Hematopoietic multipotent progenitor cell treated with erythropoietin and hydrocortisone succinate and interleukin-3 and kit ligand, for 8 days (in vitro differentiated cells): ENCODE data around the gene MXI1.

Experiments used
- DNase-seq: peaks from one replicate; pipeline ENCODE4 v3.0.0-alpha.2; 2015

The MXI1 gene

GRCh38 chr10:110207011-110207804 lies at the start of gene MXI1:
Gene MXI1, plus strand, starts transcription at chr10:110207605. Its CDS starts 204 bp downstream, at chr10:110207809.
- DNase-seq: peak; percentile 86

- DNase-seq: no peak
Observed at GRCh38 chr10:110158051-110159005, 49.1 kb upstream of the MXI1 start.

GRCh38 chr10:110160081-110160480 lies 47.3 kb upstream of the MXI1 start:
- no peak for DNase-seq

- no peak for DNase-seq
Observed at GRCh38 chr10:110160522-110160921, 46.9 kb upstream of the MXI1 start.

- DNase-seq: peak; percentile 67
Observed at GRCh38 chr10:110162741-110163145, 44.7 kb upstream of the MXI1 start.

- DNase-seq: no peak
Observed at GRCh38 chr10:110163192-110163773, 44.1 kb upstream of the MXI1 start.

GRCh38 chr10:110163841-110164240 lies 43.6 kb upstream of the MXI1 start:
- no peak for DNase-seq

GRCh38 chr10:110165239-110165638 lies 42.2 kb upstream of the MXI1 start:
- no peak for DNase-seq

- no peak for DNase-seq
Observed at GRCh38 chr10:110167149-110167548, 40.3 kb upstream of the MXI1 start.

- no peak for DNase-seq
Observed at GRCh38 chr10:110168601-110169481, 38.6 kb upstream of the MXI1 start.

- DNase-seq: no peak
Observed at GRCh38 chr10:110169586-110169985, 37.8 kb upstream of the MXI1 start.

GRCh38 chr10:110170142-110170971 lies 37.0 kb upstream of the MXI1 start:
- DNase-seq: no peak

- no peak for DNase-seq
Observed at GRCh38 chr10:110171032-110171431, 36.4 kb upstream of the MXI1 start.

- DNase-seq: no peak
Observed at GRCh38 chr10:110172155-110172554, 35.2 kb upstream of the MXI1 start.

- DNase-seq: no peak
Observed at GRCh38 chr10:110174201-110174600, 33.2 kb upstream of the MXI1 start.

GRCh38 chr10:110174816-110175215 lies 32.6 kb upstream of the MXI1 start:
- no peak for DNase-seq

GRCh38 chr10:110175406-110175805 lies 32.0 kb upstream of the MXI1 start:
- DNase-seq: peak; percentile 53

- DNase-seq: no peak
Observed at GRCh38 chr10:110176141-110177030, 31.0 kb upstream of the MXI1 start.

GRCh38 chr10:110179220-110179619 lies 28.2 kb upstream of the MXI1 start:
- DNase-seq: no peak

- DNase-seq: no peak
Observed at GRCh38 chr10:110181451-110181850, 26.0 kb upstream of the MXI1 start.
